GM18499 (cell line): ENCODE measurements around the gene AGMO.

ENCODE experiments used
- ATAC-seq: cut with Tn5 transposase; IDR thresholded peaks from one replicate; pipeline ENCODE4 v1.9.1; 2021; ENCODE audit warnings: moderate number of reproducible peaks; ENCODE audit not compliant: insufficient read depth, unreplicated experiment

AGMO gene

GRCh38 chr7:15403751-15404150, 158.1 kb downstream of the AGMO start:
- ATAC-seq: no peak

GRCh38 chr7:15403315-15403714, 158.5 kb downstream of the AGMO start:
- ATAC-seq: no peak

DNA sequence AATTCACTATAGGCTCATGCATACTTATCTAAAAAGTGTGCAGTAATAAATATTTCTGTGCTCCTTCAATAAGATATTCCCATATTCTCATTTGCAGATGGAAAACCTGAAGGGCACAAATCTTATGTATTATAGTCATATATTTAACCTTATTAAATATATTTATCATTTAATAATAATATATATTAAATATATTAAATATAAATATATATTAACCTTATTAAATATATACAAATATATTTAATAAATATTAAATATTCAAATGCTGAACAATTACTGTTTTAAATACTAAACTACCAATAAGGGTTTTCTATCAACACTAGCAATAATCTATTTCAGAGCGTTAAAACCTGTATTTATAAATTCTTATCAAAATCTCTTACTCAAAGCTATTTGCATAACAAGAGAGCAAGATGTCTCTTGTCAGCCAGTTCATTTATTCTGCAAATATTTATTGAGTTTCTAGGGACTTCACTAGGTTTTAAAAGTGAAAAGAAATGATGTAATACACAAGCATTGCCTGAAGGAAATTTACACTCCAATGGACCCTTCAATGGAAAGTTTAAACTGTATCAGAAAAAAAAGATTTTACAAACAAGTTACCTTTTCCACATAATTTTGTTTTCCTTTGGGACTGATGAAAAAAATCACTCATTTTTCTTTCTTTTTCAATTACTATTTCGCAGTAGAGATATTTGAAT, 159.2 kb downstream of the AGMO start:
- no peak for ATAC-seq

GRCh38 chr7:15400440-15400839, 161.4 kb downstream of the AGMO start:
- ATAC-seq: no peak

GRCh38 chr7:15399441-15399840, 162.4 kb downstream of the AGMO start:
- ATAC-seq: no peak

- no peak for ATAC-seq
These were observed 163.7 kb downstream of the AGMO start for GRCh38 chr7:15397922-15398760.

DNA sequence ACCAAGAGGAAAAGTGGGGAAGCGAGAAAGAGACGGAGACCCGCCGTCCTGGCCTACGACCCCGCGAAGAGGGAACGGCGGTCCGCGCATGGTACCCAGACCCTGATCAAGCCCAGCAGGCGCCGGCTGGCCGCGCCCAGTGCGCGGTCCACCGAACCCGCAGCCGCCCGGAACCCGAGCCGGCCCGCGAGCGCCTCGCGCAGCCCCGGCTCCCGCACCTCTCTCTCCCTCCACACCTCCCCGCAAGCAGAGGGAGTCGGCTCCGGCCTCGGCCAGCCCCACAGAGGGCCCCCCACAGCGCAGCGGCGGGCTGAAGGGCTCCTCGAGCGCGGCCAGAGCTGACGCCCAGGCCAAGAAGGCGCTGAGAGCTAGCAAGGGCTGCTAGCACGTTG, 164.7 kb downstream of the AGMO start:
- no peak for ATAC-seq

DNA sequence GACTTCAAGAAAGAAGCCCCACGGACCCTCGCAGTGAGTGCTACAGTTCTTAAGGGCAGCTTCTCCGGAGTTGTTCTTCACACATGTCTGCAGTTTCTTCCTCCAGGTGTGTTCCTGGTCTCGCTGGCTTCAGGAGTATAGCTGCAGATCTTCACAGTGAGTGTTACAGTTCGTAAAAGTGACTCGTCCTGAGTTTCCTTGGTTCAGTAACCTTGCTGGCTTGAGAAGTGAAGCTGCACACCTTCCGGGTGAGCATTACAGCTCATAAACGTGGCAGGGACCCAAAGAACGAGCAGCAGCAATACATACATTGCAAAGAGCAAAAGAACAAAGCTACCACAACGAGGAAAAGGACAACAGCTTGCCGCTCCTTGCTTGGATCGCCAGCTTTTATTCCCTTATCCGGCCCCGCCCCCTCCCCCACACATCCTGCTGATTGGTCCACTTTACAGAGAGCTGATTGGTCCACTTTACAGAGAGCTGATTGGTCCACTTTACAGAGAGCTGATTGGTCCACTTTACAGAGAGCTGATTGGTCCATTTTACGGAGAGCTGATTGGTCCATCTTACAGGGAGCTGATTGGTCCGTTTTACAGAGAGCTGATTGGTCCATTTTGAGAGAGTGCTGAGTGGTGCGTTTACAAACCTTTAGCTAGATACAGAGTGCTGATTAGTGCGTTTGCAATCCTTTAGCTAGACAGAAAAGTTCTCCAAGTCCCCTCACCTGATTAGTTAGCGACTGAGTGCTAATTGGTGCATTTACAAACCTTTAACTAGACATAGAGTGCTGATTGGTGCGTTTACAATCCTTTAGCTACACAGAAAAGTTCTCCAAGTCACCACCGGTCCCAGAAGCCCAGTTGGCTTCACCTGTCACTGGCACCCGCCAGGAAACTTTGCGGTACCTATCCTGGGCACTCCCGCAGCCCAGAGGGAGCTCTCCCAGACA, 165.3 kb downstream of the AGMO start:
- ATAC-seq: no peak

GRCh38 chr7:15389073-15389472, 172.7 kb downstream of the AGMO start:
- ATAC-seq: no peak

DNA sequence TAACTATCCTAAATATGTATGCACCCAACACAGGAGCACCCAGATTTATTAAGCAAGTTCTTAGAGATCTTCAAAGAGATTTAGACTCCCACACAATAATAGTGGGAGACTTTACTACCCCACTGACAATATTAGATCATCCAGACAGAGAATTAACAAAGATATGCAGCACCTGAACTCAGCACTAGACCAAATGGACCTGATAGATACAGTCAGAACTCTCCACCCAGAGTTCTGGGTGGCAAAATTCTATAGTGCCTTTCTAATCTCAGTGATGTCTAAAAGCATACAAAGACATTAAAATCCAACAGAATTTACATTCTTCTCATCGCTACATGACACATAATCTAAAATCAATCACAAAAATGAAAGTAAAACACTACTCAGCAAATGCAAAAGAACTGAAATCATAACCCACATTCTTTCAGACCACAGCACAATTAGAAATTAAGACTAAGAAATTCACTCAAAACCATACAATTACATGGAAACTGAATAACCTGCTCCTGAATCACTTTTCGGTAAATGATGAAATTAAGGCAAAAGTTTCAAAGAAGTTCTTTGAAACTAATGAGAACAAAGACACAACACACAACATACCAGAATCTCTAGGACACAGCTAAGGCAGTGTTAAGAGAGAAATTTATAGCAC, 183.2 kb downstream of the AGMO start:
- ATAC-seq: no peak

DNA sequence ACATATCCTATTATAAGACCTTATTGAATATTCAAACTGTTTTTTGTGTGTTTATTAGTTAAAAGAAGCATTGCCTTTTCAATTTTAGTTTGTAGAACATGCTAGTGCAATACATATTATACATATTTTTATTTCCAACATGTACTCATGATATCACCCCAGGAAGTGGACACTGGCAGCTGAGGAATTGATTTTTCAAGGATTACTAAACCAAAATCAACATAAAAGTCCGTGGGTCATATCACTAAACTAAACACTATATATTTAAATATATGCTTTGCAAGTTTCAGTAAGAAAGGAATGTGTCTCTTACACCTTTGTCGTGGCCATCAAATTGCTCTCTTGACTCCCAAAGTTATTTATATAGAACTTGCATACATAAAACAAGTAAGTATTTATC, 185.2 kb downstream of the AGMO start:
- ATAC-seq: no peak

GRCh38 chr7:15370441-15370840, 191.4 kb downstream of the AGMO start:
- ATAC-seq: no peak

GRCh38 chr7:15368653-15369052, 193.2 kb downstream of the AGMO start:
- ATAC-seq: no peak

- ATAC-seq: no peak
These were observed 193.9 kb downstream of the AGMO start for GRCh38 chr7:15367897-15368296.

DNA sequence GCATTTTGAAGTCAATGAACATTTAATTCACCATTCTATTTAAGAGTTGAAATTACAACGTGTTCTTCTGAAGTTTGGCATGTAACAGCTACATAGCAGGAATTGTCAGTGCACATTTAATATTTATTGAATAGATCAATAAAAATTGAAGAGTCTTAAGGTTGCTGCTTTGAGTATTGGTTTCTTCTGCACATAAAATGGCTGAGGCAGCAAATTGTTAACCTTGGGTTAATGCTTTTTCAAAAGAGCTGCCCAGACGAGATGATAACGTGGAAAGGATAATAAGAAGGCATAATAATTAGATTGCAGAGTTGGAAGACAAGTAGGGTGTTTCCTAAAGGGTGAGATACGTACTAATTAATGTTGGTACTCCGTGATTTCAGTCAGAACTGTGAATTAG, 203.7 kb downstream of the AGMO start:
- ATAC-seq: no peak

- ATAC-seq: no peak
These were observed 209.2 kb downstream of the AGMO start for GRCh38 chr7:15352421-15353206.

- no peak for ATAC-seq
These were observed 216.6 kb downstream of the AGMO start for GRCh38 chr7:15345216-15345615.

- ATAC-seq: no peak
These were observed 220.0 kb downstream of the AGMO start for GRCh38 chr7:15341817-15342216.

- no peak for ATAC-seq
These were observed 225.7 kb downstream of the AGMO start for GRCh38 chr7:15336146-15336545.
